AG09309 (cell line): ENCODE measurements around the gene ZNF408.

ENCODE experiments used
- DNase-seq: peaks from one replicate; pipeline ENCODE4 v3.0.0-alpha.2; 2010; ENCODE audit warnings: low read depth
- H3K4me3 ChIP-seq: 2 replicates; pipeline ENCODE4 v1.5.1; 2011; ENCODE audit warnings: mild to moderate bottlenecking, low read depth, low read length, moderate library complexity; ENCODE audit not compliant: control insufficient read depth
- CTCF ChIP-seq: IDR thresholded peaks from 2 replicates; pipeline ENCODE4 v1.5.1; 2011; ENCODE audit warnings: mild to moderate bottlenecking, low read depth, low read length, inconsistent platforms; ENCODE audit not compliant: insufficient read depth, control insufficient read depth; ENCODE audit errors: missing control alignments

Gene ZNF408

GRCh38 chr11:46674463-46675287 lies 26.2 kb upstream of the ZNF408 start:
- no peak overlapping the region for H3K4me3 ChIP-seq
- DNase-seq = no peak
- TF ChIP-seq CTCF = no peak

GRCh38 chr11:46675288-46675851 lies 25.5 kb upstream of the ZNF408 start:
- no peak overlapping the region for H3K4me3 ChIP-seq
- no peak for TF ChIP-seq CTCF
- DNase-seq = peak; percentile 52

GRCh38 chr11:46675949-46676348 lies 24.9 kb upstream of the ZNF408 start:
- H3K4me3 ChIP-seq = no peak overlapping the region
- no peak for DNase-seq
- TF ChIP-seq CTCF = no peak

GRCh38 chr11:46676436-46677158 lies 24.2 kb upstream of the ZNF408 start:
- TF ChIP-seq CTCF = no peak
- DNase-seq = no peak
- H3K4me3 ChIP-seq = no peak overlapping the region

- no peak for DNase-seq
- no peak for TF ChIP-seq CTCF
- H3K4me3 ChIP-seq = no peak overlapping the region
These were observed 23.7 kb upstream of the ZNF408 start for GRCh38 chr11:46677169-46677568.

GRCh38 chr11:46677991-46678740 lies 22.7 kb upstream of the ZNF408 start:
- DNase-seq = no peak
- H3K4me3 ChIP-seq = no peak overlapping the region
- TF ChIP-seq CTCF = no peak
